NCI-H345 treated with DMSO at 0.1 percent for 48 hours (cell line): ENCODE data around the gene ELL3.
"Not testable (repeated sequence)": the region's sequence is repeated elsewhere in the genome, so short reads cannot be mapped to it uniquely, and the experiment has no call there.

Experiments
- DNase-seq: peaks from one replicate; lab custom pipeline; 2025; ENCODE audit not compliant: unreplicated experiment; lab: John Stamatoyannopoulos, UW

The ELL3 gene

GRCh38 chr15:43792761-43793476 is 16.2 kb upstream of the ELL3 start:
- DNase-seq = no peak

DNA sequence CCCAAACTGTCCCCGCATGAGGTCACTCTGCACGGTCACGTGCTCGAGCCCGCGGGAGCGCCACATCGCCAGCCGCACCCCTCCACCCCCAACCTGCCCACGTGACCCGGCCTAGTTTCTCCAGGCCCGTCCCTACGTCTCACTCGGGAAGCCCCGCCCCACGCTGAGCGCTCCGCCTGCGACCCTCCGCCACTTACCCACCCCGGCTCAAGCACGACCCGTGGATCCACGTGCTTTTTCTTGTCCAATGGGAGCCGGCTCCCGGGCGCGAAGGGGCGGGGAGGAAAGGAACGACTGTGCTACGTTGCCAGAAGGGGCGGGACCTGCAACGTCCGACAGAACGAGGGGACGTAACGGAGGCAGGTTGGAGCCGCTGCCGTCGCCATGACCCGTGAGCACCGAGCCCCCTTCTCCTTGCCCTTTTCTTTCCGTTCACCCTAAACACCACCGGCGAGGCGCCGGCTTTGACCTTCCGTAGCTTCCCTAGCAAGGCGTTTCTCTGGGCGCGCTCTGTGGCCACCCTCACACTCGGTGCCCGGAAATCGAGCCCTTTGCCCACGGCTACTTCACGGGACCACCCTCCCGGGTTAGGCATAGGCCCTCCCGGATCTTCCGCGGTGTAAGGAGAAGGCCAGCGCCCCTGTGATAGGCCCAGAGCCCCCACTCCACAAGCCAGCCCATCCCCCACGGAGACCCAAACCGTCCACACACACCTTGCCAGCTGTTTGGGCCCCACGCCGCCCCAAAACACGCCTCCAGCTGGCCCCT is 15.4 kb upstream of the ELL3 start, which contains the start of gene SERF2:
Gene SERF2, plus strand, starts transcription at position 328 of the 768 bp plus-strand sequence. Its CDS starts 57 bp downstream, at position 385.
- DNase-seq = peak; percentile 92

DNA sequence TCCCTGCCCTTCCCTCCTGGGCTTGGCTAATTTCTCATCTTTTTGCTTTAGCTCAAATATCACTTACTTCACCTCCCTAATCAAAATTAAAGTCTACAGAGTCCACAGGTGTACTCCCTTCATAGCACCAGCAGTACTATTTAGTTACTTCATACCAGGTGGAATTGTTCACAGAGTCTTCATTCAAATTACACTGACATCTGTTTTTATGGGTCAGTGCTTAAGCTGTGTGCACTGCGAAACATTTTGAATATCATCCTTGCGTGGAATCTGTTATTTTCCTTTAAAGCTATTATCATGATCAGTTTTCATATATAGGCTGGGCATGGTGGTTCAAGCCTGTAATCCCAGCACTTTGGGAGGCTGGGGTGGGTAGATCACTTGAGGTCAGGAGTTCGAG is 12.6 kb upstream of the ELL3 start:
- no peak for DNase-seq

- DNase-seq = no peak
Measured at GRCh38 chr15:43779016-43779415, 2.2 kb upstream of the ELL3 start.

GRCh38 chr15:43777267-43777914 is 625 bp upstream of the ELL3 start:
- DNase-seq = peak; percentile 79

GRCh38 chr15:43776101-43776717 is 557 bp downstream of the ELL3 start:
- no peak for DNase-seq

DNA sequence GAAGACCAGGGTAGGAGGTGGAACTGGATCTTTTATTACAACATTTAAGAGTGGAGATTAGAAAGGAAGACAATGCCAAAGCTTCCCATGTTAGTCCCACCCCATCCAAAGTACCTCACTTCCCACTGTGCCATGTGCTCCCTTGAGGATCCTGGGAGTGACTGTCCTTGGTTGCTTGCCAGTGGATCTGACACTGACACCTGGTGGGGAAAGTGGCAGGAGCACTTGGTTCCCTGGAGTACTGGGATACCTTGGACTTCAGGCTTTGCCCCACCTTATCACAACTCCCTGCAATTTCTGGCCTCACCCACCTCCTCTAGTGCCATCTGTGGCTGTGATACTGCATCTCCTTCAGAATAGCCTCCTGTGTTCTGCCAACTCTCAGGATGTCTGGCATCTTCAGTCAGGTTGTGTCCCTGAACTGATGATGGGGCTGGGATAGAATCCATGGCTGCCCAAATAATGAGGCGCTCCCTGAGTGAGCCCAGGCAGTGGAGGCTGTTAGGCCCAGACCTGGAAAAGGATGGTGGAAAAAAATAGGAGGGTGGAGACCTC is 1.3 kb downstream of the ELL3 start:
- peak; percentile 70 for DNase-seq

DNA sequence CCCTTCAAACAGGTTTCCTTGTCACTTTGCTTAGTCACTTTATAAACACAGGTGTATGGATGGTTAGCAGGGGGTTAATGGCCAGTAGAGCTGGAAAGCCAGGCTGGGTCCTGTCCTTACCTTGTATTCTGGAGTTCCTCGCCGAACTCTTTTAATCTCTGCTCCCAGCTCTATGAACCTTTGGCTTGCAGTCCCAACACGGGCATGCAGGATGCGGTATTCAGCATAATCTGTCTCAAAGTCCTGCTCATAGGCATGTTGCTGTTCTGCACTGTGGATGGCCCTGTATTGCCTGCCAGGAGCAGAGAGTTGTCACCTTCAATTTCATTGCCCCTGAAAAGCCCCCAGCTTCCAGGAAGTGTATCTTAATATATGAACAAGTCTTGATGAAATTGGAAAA is 2.7 kb downstream of the ELL3 start:
- DNase-seq = no peak

- no peak for DNase-seq
Measured at GRCh38 chr15:43772624-43773023, 4.1 kb downstream of the ELL3 start.

DNA sequence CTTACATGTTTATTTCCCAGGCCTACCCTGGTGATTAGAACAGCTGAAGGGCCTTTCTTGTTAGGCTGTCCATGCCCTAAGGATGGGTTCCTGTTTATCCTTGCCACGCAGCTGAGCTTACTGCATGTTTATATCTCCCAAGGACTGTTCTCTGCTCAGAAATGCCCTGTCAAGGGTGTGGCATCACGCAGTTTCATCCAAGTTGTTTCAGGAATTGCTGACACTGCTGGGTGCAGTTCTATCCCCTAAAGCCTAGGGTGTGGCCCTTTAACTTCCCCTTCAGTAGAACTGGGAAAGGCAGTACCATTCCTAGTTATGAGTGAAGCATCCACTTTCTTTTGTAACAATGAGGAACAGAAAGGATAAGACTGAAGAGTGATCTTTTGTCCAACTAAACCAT is 5.0 kb downstream of the ELL3 start:
- no peak for DNase-seq

DNA sequence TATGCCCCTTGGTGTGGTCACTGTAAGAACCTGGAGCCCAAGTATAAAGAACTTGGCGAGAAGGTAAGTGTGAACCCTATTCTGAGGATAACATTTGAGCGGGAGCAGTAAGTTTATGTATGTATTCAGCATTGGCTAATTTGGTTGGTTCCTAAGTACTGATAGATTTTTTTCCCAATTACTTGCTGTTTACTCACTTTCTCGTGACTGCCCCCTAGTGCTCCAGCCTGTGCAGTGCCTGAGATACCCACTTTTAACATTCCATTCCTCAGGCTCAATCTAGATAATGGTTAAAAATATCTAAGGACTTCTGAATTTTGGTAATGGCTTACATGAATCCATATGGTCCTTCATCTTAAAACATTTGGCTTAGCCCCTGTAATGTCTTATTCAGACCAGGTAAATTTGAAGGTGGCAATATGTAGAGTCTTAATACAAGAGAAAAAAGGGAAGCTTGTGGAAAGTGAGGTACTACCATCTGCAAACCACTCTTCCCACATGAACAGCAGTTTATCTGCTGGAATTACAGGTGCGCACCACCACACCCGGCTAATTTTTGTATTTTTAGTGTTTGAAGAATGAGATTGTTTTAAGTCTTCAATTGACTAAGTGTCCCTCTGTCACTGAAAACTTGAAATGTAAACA is 7.1 kb downstream of the ELL3 start:
- no peak for DNase-seq

- DNase-seq = no peak
Measured at GRCh38 chr15:43763819-43764446, 12.8 kb downstream of the ELL3 start.

DNA sequence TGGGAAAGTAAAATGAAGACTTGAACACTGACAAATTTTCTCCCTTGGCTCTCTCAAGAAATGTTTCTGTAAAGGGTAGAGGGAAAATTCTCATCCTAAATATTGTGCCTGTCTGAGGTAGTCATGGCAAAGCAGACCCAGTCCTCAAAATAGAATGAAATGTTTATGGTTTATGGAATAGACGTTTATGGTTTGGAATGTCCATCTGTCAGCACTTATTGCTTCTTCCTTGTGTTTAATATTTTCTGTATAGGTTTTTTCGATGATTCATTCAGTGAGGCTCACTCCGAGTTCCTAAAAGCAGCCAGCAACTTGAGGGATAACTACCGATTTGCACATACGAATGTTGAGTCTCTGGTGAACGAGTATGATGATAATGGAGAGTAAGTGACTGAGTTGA is 13.9 kb downstream of the ELL3 start:
- no peak for DNase-seq

- no peak for DNase-seq
Measured at GRCh38 chr15:43751885-43752284, 24.9 kb downstream of the ELL3 start.

DNA sequence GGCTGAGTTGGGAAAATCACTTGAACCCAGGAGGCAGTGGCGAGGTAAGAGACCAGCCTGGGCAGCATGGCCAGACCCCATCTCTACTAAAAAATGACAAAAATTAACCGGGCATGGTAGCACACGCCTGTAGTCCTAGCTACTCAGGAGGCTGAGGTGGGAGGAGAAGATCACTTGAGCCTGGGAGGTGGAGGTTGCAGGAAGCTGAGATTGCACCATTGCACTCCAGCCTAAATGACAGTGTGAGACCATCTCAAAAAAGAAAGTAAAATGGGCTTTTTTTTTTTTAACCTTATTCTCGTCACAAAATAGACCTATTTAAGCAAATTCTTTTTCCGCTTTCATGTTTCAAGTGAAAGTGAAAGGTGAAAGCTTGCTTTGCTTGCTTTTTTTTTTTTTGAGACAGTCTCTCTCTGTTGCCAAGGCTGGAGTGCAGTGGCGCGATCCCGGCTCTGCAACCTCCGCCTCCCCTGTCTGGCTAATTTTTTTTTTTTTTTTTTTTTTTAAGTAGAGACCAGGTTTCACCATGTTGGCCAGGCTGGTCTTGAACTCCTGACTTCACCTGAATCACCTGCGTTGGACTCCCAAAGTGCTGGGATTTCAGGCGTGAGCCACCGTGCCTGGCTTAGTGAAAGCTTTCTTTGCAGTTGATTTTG is 26.9 kb downstream of the ELL3 start:
- DNase-seq = no peak

GRCh38 chr15:43748376-43748775 is 28.4 kb downstream of the ELL3 start:
- no peak for DNase-seq

- DNase-seq = not testable (repeated sequence)
Measured at GRCh38 chr15:43746903-43747309, 29.9 kb downstream of the ELL3 start.

DNA sequence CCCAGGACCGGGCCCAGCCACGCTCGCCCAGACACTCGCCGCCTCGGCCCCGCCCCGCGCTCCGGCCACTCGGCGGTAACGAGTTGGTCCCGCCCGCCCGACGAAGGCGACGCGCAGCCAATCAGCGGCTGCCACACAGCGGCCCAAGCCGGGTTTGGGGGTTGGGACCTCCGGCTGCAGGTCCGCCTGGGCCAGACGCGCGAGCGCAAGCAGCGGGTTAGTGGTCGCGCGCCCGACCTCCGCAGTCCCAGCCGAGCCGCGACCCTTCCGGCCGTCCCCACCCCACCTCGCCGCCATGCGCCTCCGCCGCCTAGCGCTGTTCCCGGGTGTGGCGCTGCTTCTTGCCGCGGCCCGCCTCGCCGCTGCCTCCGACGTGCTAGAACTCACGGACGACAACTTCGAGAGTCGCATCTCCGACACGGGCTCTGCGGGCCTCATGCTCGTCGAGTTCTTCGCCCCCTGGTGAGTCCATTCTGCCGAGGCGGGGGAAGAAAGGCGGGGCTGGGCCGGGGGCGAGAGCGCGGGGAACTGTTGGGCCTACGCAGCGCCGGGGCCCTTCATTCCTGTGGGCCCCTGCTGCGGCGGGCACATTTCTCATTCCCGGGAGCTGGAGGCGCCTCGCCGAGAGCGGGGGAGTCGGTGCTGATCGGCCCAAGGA is 30.4 kb downstream of the ELL3 start, which contains the start of gene PDIA3:
Gene PDIA3, plus strand, starts transcription at position 194 of the 658 bp plus-strand sequence. Its CDS starts 102 bp downstream, at position 296.
- DNase-seq = peak; percentile 32

DNA sequence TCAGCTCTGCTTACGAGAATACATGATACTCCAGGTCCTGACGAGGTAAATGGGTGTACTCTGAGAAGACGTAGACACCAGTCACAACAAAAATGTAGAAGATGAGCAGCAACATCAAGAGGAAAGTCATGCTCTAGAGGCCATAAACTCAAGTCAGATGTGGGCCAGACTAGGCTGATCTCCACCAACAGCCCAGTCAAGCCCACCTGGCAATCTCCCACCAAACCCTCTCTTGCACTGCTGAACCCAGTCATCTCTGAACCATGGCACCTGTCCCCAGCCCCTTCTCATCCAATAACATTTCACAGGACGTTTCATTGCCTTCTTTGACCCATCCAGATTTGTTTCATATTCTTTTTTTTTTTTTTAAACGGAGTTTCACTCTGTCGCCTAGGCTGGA is 41.4 kb downstream of the ELL3 start:
- no peak for DNase-seq
